HEK293 (cell line): ENCODE data around the gene MORN1.

Experiments used
- CTCF ChIA-PET: fragments of 350-600 bp; formaldehyde crosslinking; extraction: SDS; loops from one replicate; lab custom pipeline; 2021; ENCODE audit warnings: antibody characterized with exemption; lab: Yijun Ruan, JAX
- POLR2A ChIA-PET: fragments of 300-600 bp; formaldehyde crosslinking; extraction: SDS; loops from one replicate; lab custom pipeline; 2020; ENCODE audit warnings: antibody characterized with exemption, inconsistent platforms; lab: Yijun Ruan, JAX
- H3K27ac ChIP-seq: fragments of 200-500 bp; sonication (Bioruptor generic); 2 replicates; pipeline ENCODE4 v1.5.1; 2014; ENCODE audit warnings: low read depth, low read length, control low read depth, inconsistent platforms; ENCODE audit errors: extremely low read depth
- H3K36me3 ChIP-seq, 2 experiments: fragments of 200-500 bp in 1 of 2; sonication (Bioruptor generic) in 1 of 2; 1 replicate in 1 of 2; 2 replicates in 1 of 2; pipeline ENCODE4 v1.5.1; 2014 to 2017; ENCODE audit warnings: inconsistent platforms in 2 of 2, low read length in 2 of 2; ENCODE audit not compliant: control insufficient read depth in 2 of 2, insufficient read depth in 1 of 2
- H3K4me1 ChIP-seq: fragments of 200-500 bp; sonication (Bioruptor generic); 2 replicates; pipeline ENCODE4 v1.5.1; 2014; ENCODE audit warnings: mild to moderate bottlenecking, low read length, inconsistent platforms; ENCODE audit not compliant: control insufficient read depth, insufficient read depth
- H3K4me3 ChIP-seq: 2 replicates; pipeline ENCODE4 v1.5.1; 2011; ENCODE audit warnings: low read depth, mild to moderate bottlenecking, control low read depth, low read length, moderate library complexity
- H3K9me3 ChIP-seq: fragments of 200-500 bp; sonication (Bioruptor generic); 2 replicates; pipeline ENCODE4 v1.5.1; 2014; ENCODE audit warnings: low read depth, low read length, inconsistent platforms; ENCODE audit not compliant: control insufficient read depth, insufficient read depth
- FEZF1 ChIP-seq: fragments of 450-650 bp; formaldehyde crosslinking; IDR thresholded peaks from 2 replicates; pipeline ENCODE4 v1.5.1; 2016; ENCODE audit warnings: missing biosample characterization, missing genetic modification characterization
- HOXC10 ChIP-seq: sonication (generic); formaldehyde crosslinking; IDR thresholded peaks from 2 replicates; pipeline ENCODE4 v1.8.1; 2023; ENCODE audit warnings: mild to moderate bottlenecking, missing genetic modification reagents
- KLF8 ChIP-seq: fragments of 450-650 bp; formaldehyde crosslinking; IDR thresholded peaks from 2 replicates; pipeline ENCODE4 v1.5.1; 2016; ENCODE audit warnings: missing biosample characterization, missing genetic modification characterization
- PRDM2 ChIP-seq: fragments of 450-650 bp; formaldehyde crosslinking; IDR thresholded peaks from 2 replicates; pipeline ENCODE4 v1.5.1; 2016; ENCODE audit warnings: missing biosample characterization, missing genetic modification characterization, borderline replicate concordance
- SP3 ChIP-seq: fragments of 450-650 bp; formaldehyde crosslinking; IDR thresholded peaks from 2 replicates; pipeline ENCODE4 v1.5.1; 2016; ENCODE audit warnings: missing biosample characterization, missing genetic modification characterization
- SP7 ChIP-seq: fragments of 450-650 bp; formaldehyde crosslinking; IDR thresholded peaks from 2 replicates; pipeline ENCODE4 v1.5.1; 2016; ENCODE audit warnings: missing biosample characterization, missing genetic modification characterization
- TCF7L2 ChIP-seq: IDR thresholded peaks from 2 replicates; pipeline ENCODE4 v1.6.1; 2011; ENCODE audit warnings: low read depth, mild to moderate bottlenecking, inconsistent platforms, low read length, moderate library complexity, borderline replicate concordance
- YY2 ChIP-seq: fragments of 450-650 bp; formaldehyde crosslinking; IDR thresholded peaks from 2 replicates; pipeline ENCODE4 v1.5.1; 2016; ENCODE audit warnings: missing biosample characterization, missing genetic modification characterization
- ZBTB26 ChIP-seq: fragments of 450-650 bp; formaldehyde crosslinking; optimal IDR thresholded peaks from 2 replicates; pipeline ENCODE3; 2016; ENCODE audit warnings: missing biosample characterization, mild to moderate bottlenecking, missing genetic modification characterization
- ZFP3 ChIP-seq: fragments of 450-650 bp; formaldehyde crosslinking; IDR thresholded peaks from 2 replicates; pipeline ENCODE4 v1.5.1; 2016; ENCODE audit warnings: low read depth, missing biosample characterization, missing genetic modification characterization
- ZFP37 ChIP-seq: fragments of 450-650 bp; formaldehyde crosslinking; IDR thresholded peaks from 2 replicates; pipeline ENCODE4 v1.5.1; 2016; ENCODE audit warnings: missing biosample characterization, missing genetic modification characterization
- ZNF221 ChIP-seq: fragments of 450-650 bp; formaldehyde crosslinking; IDR thresholded peaks from 2 replicates; pipeline ENCODE4 v1.5.1; 2017; ENCODE audit warnings: missing biosample characterization, missing genetic modification characterization, borderline replicate concordance
- ZNF311 ChIP-seq: fragments of 450-650 bp; formaldehyde crosslinking; IDR thresholded peaks from 2 replicates; pipeline ENCODE4 v1.5.1; 2017; ENCODE audit warnings: missing biosample characterization, missing genetic modification characterization, borderline replicate concordance
- ZNF324 ChIP-seq: fragments of 450-650 bp; formaldehyde crosslinking; IDR thresholded peaks from 2 replicates; pipeline ENCODE4 v1.5.1; 2016; ENCODE audit warnings: missing biosample characterization, missing genetic modification characterization
- ZNF394 ChIP-seq: fragments of 450-650 bp; formaldehyde crosslinking; IDR thresholded peaks from 2 replicates; pipeline ENCODE4 v1.5.1; 2016; ENCODE audit warnings: missing biosample characterization, missing genetic modification characterization, mild to moderate bottlenecking, moderate library complexity, borderline replicate concordance
- ZNF423 ChIP-seq: fragments of 450-650 bp; formaldehyde crosslinking; IDR thresholded peaks from 2 replicates; pipeline ENCODE4 v1.5.1; 2016; ENCODE audit warnings: missing biosample characterization, missing genetic modification characterization
- ZNF488 ChIP-seq: fragments of 450-650 bp; formaldehyde crosslinking; IDR thresholded peaks from 2 replicates; pipeline ENCODE4 v1.5.1; 2016; ENCODE audit warnings: missing biosample characterization, missing genetic modification characterization
- ZNF529 ChIP-seq: fragments of 450-650 bp; formaldehyde crosslinking; IDR thresholded peaks from 2 replicates; pipeline ENCODE4 v1.5.1; 2017; ENCODE audit warnings: missing genetic modification characterization, missing biosample characterization; ENCODE audit not compliant: insufficient replicate concordance
- ZNF600 ChIP-seq: fragments of 450-650 bp; formaldehyde crosslinking; IDR thresholded peaks from 2 replicates; pipeline ENCODE4 v1.5.1; 2016; ENCODE audit warnings: missing biosample characterization, missing genetic modification characterization
- ZNF624 ChIP-seq: fragments of 450-650 bp; formaldehyde crosslinking; IDR thresholded peaks from 2 replicates; pipeline ENCODE4 v1.5.1; 2017; ENCODE audit warnings: missing biosample characterization, missing genetic modification characterization
- ZNF747 ChIP-seq: fragments of 450-650 bp; formaldehyde crosslinking; IDR thresholded peaks from 2 replicates; pipeline ENCODE4 v1.5.1; 2016; ENCODE audit warnings: missing biosample characterization, missing genetic modification characterization
- ZNF830 ChIP-seq: fragments of 450-650 bp; IDR thresholded peaks from 2 replicates; pipeline ENCODE4 v1.5.0; 2018; ENCODE audit warnings: missing biosample characterization, missing genetic modification characterization, low read depth, mild to moderate bottlenecking, moderate library complexity
- ZSCAN18 ChIP-seq: fragments of 450-650 bp; formaldehyde crosslinking; IDR thresholded peaks from 2 replicates; pipeline ENCODE4 v1.5.1; 2016; ENCODE audit warnings: missing biosample characterization, missing genetic modification characterization

MORN1 gene

GRCh38 chr1:2406451-2407041, 15.2 kb upstream of the MORN1 start (continued):
- TF ChIP-seq ZSCAN18 (tag by site-specific recombination) (no peak), KLF8 (tag by site-specific recombination) (no peak), ZNF394 (tag by site-specific recombination) (no peak), ZNF624 (tag by site-specific recombination) (no peak), ZFP37 (tag by site-specific recombination) (no peak), ZNF600 (tag by site-specific recombination) (0 out of 2 replicates have a peak, but pooled peaks have one; percentile 29), TCF7L2 (no peak), ZNF488 (no peak), ZNF324 (tag by site-specific recombination) (no peak), ZNF830 (tag by site-specific recombination) (no peak)

- Histone ChIP-seq H3K36me3 (peaks cover 3 to 95% of the 10 kb centered on the region in 2 experiments; a peak in 1 of 3 replicates), H3K4me1 (no peaks in the 10 kb centered on the region), H3K27ac (peak overlapping the region; percentile 25; the same call in 1 of the 2 replicates), H3K9me3 (no peaks in the 10 kb centered on the region), H3K4me3 (no peak overlapping the region)
- POLR2A ChIA-PET: interaction anchor here (0.7 to 1.9 kb wide), 4 partner anchors 12 to 140 kb away, joined by 3 to 5 read pairs (median 4); partner anchors contain the start of genes MORN1 and RER1
- CTCF ChIA-PET: no interaction called here
- TF ChIP-seq YY2 (tag by site-specific recombination) (no peak), ZFP3 (tag by site-specific recombination) (no peak), ZNF311 (no peak), ZBTB26 (tag by site-specific recombination) (no peak), ZNF221 (no peak), ZFP37 (tag by site-specific recombination) (no peak), SP7 (tag by site-specific recombination) (no peak), ZNF423 (tag by site-specific recombination) (no peak), ZNF529 (tag by site-specific recombination) (no peak), ZNF747 (tag by site-specific recombination) (no peak), SP3 (tag by site-specific recombination) (no peak), PRDM2 (tag by site-specific recombination) (no peak), FEZF1 (tag by site-specific recombination) (no peak), ZNF624 (tag by site-specific recombination) (no peak), HOXC10 (no peak)
These were observed 14.4 kb upstream of the MORN1 start for GRCh38 chr1:2405588-2406295.
